ENCODE measurements around the gene MS4A13. TPM values are rescaled to one million over a fixed set of nuclear protein-coding genes. Genes with fewer than 3 reads are reported as not detected.
"Not testable (repeated sequence)": the region's sequence is repeated elsewhere in the genome, so short reads cannot be mapped to it uniquely, and the experiment has no call there.

Gene MS4A13, protein sequence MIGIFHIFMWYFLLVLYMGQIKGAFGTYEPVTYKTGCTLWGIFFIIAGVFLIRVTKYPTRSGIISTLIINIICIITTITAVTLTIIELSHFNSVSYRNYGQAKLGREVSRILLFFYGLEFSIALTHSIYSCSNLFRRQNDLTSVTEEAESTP
- polyA plus RNA-seq (ENCODE audit: insufficient read length in 3 of 3) = not detected
- long read RNA-seq, donor 1 = 0 reads
- long read RNA-seq, donor 2 = 0 reads
- long read RNA-seq, donor 3 = 0 reads
- long read RNA-seq, donor 4 = 0 reads
- long read RNA-seq, donor 5 = 0 reads
- long read RNA-seq, donor 6 = 0 reads
- long read RNA-seq, donor 7 = 0 reads
- long read RNA-seq, donor 8 = 0 reads
- long read RNA-seq, donor 9 = 0 reads
- long read RNA-seq, donor 10 = 0 reads
- long read RNA-seq, donor 11 = 0 reads
- long read RNA-seq, donor 12 = 0 reads
- long read RNA-seq, donor 13 = 0 reads
- long read RNA-seq, donor 14 = 0 reads
- long read RNA-seq, donor 15 = 0 reads
- long read RNA-seq, donor 16 = 0 reads

DNA sequence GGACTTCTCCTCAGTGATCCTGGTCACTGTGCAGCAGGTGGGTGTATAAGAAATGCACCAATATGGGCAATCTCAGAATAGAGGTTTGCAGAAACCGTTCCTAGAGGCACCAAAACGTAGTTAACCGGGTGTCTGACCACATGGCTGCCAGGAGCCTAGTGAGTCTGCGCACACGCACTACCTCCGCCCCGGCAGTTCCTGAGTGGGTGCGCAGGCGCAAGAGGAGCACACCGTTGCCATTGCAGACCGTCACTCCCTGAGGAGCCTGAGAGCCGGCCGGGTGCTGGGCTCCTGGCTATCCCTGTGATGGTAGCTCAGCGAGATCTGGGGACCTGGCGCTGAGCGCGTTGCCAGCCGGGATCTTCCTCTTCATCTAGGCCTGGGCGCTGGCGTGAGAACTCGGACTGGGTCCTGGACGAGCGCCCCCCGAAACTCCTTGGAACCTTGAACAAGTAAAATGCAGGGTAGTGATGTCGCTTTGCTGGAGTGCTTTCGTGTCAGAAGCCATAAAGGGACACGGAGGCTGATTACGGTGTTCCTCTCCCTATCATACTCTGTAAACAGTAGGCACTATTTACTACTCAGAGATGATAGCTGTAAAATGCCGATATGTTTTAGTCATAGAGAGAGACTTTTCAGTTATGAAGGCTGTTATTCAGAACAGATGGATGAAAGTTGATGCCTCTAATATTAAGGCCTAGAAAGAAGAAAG is at the start of gene MS4A13:
Gene MS4A13, plus strand, starts transcription at position 249 of the 712 bp plus-strand sequence. CDS start 2,692 bp downstream, outside the sequence.
- DNase-seq = no peak

- no peak for DNase-seq
These were observed 46.4 kb upstream of the MS4A13 start for GRCh38 chr11:60468829-60469228.

GRCh38 chr11:60469723-60470122 is 45.5 kb upstream of the MS4A13 start:
- DNase-seq = no peak

DNA sequence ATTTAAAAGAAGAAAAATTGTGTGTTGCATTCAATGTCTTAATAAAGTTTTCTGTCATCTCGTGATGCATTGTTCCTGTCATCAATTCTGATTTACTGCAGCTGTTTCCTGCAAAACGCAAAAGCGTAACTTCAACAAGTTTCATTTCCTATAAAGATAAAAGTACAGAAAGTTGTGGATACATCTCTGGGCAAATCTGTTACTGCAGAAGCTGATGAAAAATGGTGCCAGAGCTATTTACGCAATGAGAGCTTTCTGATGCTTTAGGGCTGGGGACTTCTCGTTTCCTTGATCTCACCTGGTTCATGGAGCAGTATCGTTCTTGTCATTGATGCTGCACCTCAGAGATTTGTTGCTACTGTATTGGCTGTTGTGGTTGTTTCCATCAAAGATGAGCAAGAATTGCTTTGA is 38.2 kb upstream of the MS4A13 start:
- no peak for DNase-seq

GRCh38 chr11:60482361-60482760 is 32.8 kb upstream of the MS4A13 start:
- no peak for DNase-seq

- no peak for DNase-seq
These were observed 29.2 kb upstream of the MS4A13 start for GRCh38 chr11:60485987-60486386.

GRCh38 chr11:60492488-60493009 is 22.6 kb upstream of the MS4A13 start, which contains the start of gene MS4A12:
Gene MS4A12 (plus strand): TSS chr11:60492778. CDS start chr11:60497319, 4,541 bp downstream.
- DNase-seq = no peak

- DNase-seq = no peak
These were observed 21.7 kb upstream of the MS4A13 start for GRCh38 chr11:60493454-60493853.

- DNase-seq = no peak
These were observed 16.8 kb upstream of the MS4A13 start for GRCh38 chr11:60498399-60498798.

DNA sequence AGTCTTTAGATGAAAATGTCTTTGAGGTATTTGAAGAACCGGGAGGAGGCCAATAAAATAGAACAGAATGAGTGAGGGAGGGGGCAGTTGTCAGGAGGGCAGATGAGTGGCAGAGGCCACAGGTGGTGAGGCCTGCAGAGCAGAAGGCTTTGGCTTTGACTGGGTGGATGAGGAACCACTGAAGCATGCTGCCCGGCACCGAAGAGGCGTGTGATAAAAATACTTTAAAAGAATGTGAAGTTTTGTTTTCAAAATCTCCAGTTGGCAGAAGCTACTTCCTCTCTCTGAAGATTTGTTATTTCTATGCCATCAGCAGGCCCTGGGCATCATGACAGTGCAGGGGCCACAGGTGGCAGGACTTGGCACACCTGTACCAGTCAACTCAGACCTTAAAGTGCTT is 16.3 kb upstream of the MS4A13 start:
- no peak for DNase-seq

- no peak for DNase-seq
These were observed 14.8 kb upstream of the MS4A13 start for GRCh38 chr11:60500276-60500910.

- no peak for DNase-seq
These were observed 12.9 kb upstream of the MS4A13 start for GRCh38 chr11:60502221-60502775.

DNA sequence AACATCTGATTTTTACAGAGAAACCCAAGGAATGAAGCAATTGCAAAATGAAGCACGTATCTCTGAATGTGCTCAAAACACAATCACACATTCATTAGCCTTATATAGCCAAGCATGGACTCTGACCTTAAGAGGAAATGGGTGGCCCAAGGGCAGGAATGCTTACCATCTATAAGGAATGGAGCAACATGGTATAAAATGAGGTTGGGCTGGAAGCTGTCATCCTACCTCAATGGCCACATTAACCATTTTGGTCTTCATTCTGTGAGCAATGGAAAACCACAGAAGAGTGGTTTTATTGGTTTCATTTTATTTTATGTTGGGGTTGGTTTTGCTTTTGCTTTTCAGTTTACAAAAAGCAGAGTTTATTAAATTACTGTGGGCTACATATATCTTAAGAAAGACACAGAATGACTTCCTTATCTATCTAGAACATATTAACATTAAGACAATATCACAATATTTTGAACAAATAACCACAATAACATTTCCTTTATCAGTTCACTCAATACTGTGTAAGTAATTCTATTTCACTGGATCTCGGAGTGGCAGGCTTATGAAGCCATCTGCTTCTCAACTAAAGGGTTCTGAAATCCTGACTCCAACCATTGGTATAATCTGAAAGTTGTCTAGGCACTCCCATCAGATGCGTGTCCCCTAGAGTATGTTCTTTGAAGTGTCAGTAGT is 10.8 kb upstream of the MS4A13 start:
- DNase-seq = no peak

DNA sequence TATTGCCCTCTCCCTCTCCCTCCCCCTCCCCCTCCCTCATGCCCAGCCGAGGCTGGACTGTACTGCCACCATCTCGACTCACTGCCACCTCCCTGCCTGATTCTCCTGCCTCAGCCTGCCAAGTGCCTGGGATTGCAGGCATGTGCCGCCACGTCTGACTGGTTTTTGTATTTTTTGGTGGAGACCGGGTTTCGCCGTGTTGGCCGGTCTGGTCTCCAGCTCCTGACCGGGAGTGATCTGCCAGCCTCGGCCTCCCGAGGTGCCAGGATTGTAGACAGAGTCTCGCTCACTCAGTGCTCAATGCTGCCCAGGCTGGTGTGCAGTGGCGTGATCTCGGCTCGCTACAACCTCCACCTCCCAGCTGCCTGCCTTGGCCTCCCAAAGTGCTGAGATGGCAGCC is 5.6 kb upstream of the MS4A13 start:
- DNase-seq = not testable (repeated sequence)

DNA sequence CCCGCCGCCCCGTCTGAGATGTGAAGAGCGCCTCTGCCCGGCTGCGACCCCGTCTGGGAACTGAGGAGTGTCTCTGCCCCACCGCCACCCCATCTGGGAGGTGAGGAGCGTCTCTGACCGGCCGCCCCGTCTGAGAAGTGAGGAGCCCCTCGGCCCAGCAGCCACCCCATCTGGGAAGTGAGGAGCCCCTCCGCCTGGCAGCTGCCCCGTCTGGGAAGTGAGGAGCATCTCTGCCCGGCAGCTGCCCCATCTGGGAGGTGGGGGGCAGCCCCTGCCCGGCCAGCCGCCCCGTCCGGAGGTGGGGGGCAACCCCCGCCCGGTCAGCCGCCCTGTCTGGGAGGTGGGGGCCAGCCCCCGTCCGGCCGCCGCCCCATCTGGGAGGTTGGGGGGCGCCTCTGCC is 5.0 kb upstream of the MS4A13 start:
- not testable (repeated sequence) for DNase-seq

- DNase-seq = no peak
These were observed 3.8 kb upstream of the MS4A13 start for GRCh38 chr11:60511393-60511792.

DNA sequence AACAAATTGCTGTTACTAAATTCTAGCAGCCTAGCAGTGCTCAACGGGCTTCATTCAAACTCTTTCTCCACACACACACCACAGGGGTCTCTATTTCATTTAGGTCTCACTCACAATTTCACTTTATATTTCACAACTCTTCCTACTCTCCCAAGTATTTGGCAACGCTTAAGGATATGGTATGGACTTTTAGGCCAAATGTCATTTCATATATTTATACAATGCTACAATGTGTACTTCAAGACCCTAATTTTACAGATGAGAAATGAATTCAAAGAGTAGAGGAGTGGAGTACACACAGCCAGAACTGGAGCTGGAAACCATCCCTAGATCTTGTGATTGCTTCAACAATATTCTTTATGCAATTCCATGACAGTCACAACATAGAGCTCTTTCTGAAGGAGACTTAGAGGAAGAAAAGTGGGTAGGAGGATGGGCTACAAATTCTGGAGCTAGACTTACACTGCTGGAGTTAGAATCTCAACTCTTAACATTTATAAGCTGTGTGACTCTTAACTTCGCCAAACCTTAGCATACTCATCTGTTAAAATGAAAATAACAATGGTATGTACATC is 2.5 kb upstream of the MS4A13 start:
- DNase-seq = no peak

- no peak for DNase-seq
These were observed 1.4 kb upstream of the MS4A13 start for GRCh38 chr11:60513496-60514460.

- no peak for DNase-seq
These were observed 13.3 kb downstream of the MS4A13 start for GRCh38 chr11:60528465-60528864.

- DNase-seq = no peak
These were observed 13.7 kb downstream of the MS4A13 start for GRCh38 chr11:60528934-60529333.
